Smooth muscle cell (in vitro differentiated cells): ENCODE measurements around the gene SYDE2. TPM values are rescaled to one million over a fixed set of nuclear protein-coding genes. Genes with fewer than 3 reads are reported as not detected.

Experiments used
- DNase-seq: peaks from one replicate; lab custom pipeline; 2025; ENCODE audit not compliant: unreplicated experiment; lab: John Stamatoyannopoulos, UW
- H2AFZ ChIP-seq: fragments of 200-600 bp; sonication (generic); 2 replicates; pipeline ENCODE4 v1.6.0; 2016; ENCODE audit warnings: antibody characterized with exemption, low read depth, mild to moderate bottlenecking
- H3F3A ChIP-seq: fragments of 200-600 bp; sonication (generic); 2 replicates; pipeline ENCODE4 v1.6.0; 2017; ENCODE audit warnings: antibody characterized with exemption, low read depth
- H3K27ac ChIP-seq: fragments of 200-600 bp; sonication (generic); 2 replicates; pipeline ENCODE4 v1.5.1; 2016; ENCODE audit warnings: low read depth, mild to moderate bottlenecking
- H3K27me3 ChIP-seq: fragments of 200-600 bp; sonication (generic); 2 replicates; pipeline ENCODE4 v1.6.1; 2016; ENCODE audit warnings: low read depth, mild to moderate bottlenecking
- H3K36me3 ChIP-seq: fragments of 200-600 bp; sonication (generic); 2 replicates; pipeline ENCODE4 v1.5.1; 2016; ENCODE audit warnings: low read depth
- H3K4me1 ChIP-seq: fragments of 200-600 bp; sonication (generic); 2 replicates; pipeline ENCODE4 v1.5.1; 2016; ENCODE audit warnings: low read depth
- H3K4me2 ChIP-seq: fragments of 200-600 bp; sonication (generic); 2 replicates; pipeline ENCODE4 v1.6.0; 2016; ENCODE audit warnings: mild to moderate bottlenecking
- H3K4me3 ChIP-seq: fragments of 200-600 bp; sonication (generic); 2 replicates; pipeline ENCODE4 v1.5.1; 2016; ENCODE audit warnings: mild to moderate bottlenecking
- H3K79me2 ChIP-seq: fragments of 200-600 bp; sonication (generic); 2 replicates; pipeline ENCODE4 v1.6.0; 2016; ENCODE audit warnings: low read depth, mild to moderate bottlenecking
- H3K9ac ChIP-seq: fragments of 200-600 bp; sonication (generic); 2 replicates; pipeline ENCODE4 v1.6.0; 2016; ENCODE audit warnings: low read depth
- H3K9me3 ChIP-seq: fragments of 200-600 bp; sonication (generic); replicated peaks from 2 replicates; pipeline ENCODE4 v1.5.1; 2016; ENCODE audit warnings: low read depth
- H4K20me1 ChIP-seq: fragments of 200-600 bp; sonication (generic); 2 replicates; pipeline ENCODE4 v1.6.0; 2016; ENCODE audit warnings: low read depth
- CTCF ChIP-seq: fragments of 200-600 bp; sonication (generic); IDR thresholded peaks from 2 replicates; pipeline ENCODE4 v1.5.1; 2017; ENCODE audit warnings: borderline replicate concordance, mild to moderate bottlenecking, antibody characterized with exemption; ENCODE audit not compliant: insufficient read depth, poor library complexity, severe bottlenecking
- WGBS: methylation state at CpG from one replicate; pipeline ENCODE4 v1.1.7; 2016; ENCODE audit warnings: low lambda C conversion rate; 5-methylcytosine and 5-hydroxymethylcytosine counted together
- polyA plus RNA-seq: library from polyadenylated mRNA; unstranded; fragments of >200 nt; fragmentation: Nextera tagmentation; extraction: Ambion mirVana; gene quantifications from 2 replicates; pipeline ENCODE4 v1.2.1, GENCODE V29; 2016
- total RNA-seq: library from RNA; depleted of rRNA; stranded (reverse); fragments of >200 nt; gene quantifications from 2 replicates; pipeline ENCODE4 v1.2.3, GENCODE V29; 2014

Gene SYDE2
- total and polyA plus RNA-seq, 2 experiments from 2014 or later: 4.9 to 9.1 TPM

- H3K4me2 ChIP-seq: no peak overlapping the region
- H3K4me3 ChIP-seq: no peak overlapping the region
- peaks cover 5% of the 10 kb centered on the region for H3K4me1 ChIP-seq
- 91% methylated on average over 9 of the region's 9 CpGs for WGBS
- DNase-seq: no peak
- H3K9ac ChIP-seq: no peak overlapping the region
- no peak overlapping the region for H3K27ac ChIP-seq
- H3K36me3 ChIP-seq: no peaks in the 10 kb centered on the region
- no peaks in the 10 kb centered on the region for H3K27me3 ChIP-seq
- H3F3A ChIP-seq: no peaks in the 10 kb centered on the region
- no peaks in the 10 kb centered on the region for H3K9me3 ChIP-seq
- H2AFZ ChIP-seq: no peak overlapping the region
- no peak for TF ChIP-seq CTCF
- no peaks in the 10 kb centered on the region for H4K20me1 ChIP-seq
- no peaks in the 10 kb centered on the region for H3K79me2 ChIP-seq
Measured at GRCh38 chr1:85137660-85138059, 63.2 kb downstream of the SYDE2 start.

GRCh38 chr1:85135392-85135798, 65.4 kb downstream of the SYDE2 start:
- H3K4me1 ChIP-seq: peaks cover 5% of the 10 kb centered on the region
- no peak overlapping the region for H3K4me2 ChIP-seq
- no peaks in the 10 kb centered on the region for H3F3A ChIP-seq
- no peak overlapping the region for H3K4me3 ChIP-seq
- H3K36me3 ChIP-seq: no peaks in the 10 kb centered on the region
- 76% methylated on average over 1 of the region's 1 CpG for WGBS
- no peak for DNase-seq
- peak overlapping the region; percentile 49 for H3K27ac ChIP-seq
- H4K20me1 ChIP-seq: no peaks in the 10 kb centered on the region
- no peak overlapping the region for H2AFZ ChIP-seq
- no peaks in the 10 kb centered on the region for H3K79me2 ChIP-seq
- H3K27me3 ChIP-seq: no peaks in the 10 kb centered on the region
- no peak for TF ChIP-seq CTCF
- no peak overlapping the region for H3K9ac ChIP-seq
- H3K9me3 ChIP-seq: no peaks in the 10 kb centered on the region

GRCh38 chr1:85134583-85135391, 66.0 kb downstream of the SYDE2 start:
- H3K9ac ChIP-seq: no peak overlapping the region
- H4K20me1 ChIP-seq: no peaks in the 10 kb centered on the region
- H3K27ac ChIP-seq: peak overlapping the region; percentile 49
- 49% methylated on average over 3 of the region's 3 CpGs for WGBS
- no peaks in the 10 kb centered on the region for H3K79me2 ChIP-seq
- no peak for TF ChIP-seq CTCF
- peaks cover 5% of the 10 kb centered on the region for H3K4me1 ChIP-seq
- no peak for DNase-seq
- no peak overlapping the region for H3K4me3 ChIP-seq
- no peaks in the 10 kb centered on the region for H3K9me3 ChIP-seq
- no peak overlapping the region for H2AFZ ChIP-seq
- H3K4me2 ChIP-seq: no peak overlapping the region
- no peaks in the 10 kb centered on the region for H3K36me3 ChIP-seq
- H3K27me3 ChIP-seq: no peaks in the 10 kb centered on the region
- H3F3A ChIP-seq: no peaks in the 10 kb centered on the region
